CD4-positive, alpha-beta T cell treated with Interleukin-6 for 4 hours (primary cell): ENCODE data around the gene TSSC4.

Experiments used
- DNase-seq: peaks from one replicate; pipeline ENCODE4 v3.0.0-alpha.2; 2020; ENCODE audit warnings: mixed read lengths

TSSC4 gene

DNA sequence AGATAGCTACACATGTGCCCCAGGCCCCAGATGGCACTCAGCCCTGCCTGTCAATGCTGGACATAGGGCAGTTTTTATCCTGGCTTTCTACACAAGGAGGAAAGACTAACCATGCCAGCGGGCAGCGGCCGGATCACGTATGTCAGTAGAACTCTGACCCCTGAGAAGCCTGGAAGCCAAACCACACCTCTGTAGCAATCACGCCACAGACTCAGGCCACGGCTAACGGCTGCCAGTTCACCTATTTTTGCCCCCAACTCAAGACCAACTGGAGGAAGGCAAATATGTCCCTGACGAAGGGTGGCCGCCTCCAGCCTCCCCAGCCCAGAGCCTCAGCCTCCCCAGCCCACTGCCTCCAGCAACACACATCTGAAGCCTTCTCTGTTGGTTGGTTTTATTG is 30.7 kb upstream of the TSSC4 start:
- DNase-seq = no peak

GRCh38 chr11:2374456-2375201 is 25.9 kb upstream of the TSSC4 start:
- no peak for DNase-seq

- no peak for DNase-seq
These were observed 25.2 kb upstream of the TSSC4 start for GRCh38 chr11:2375341-2375853.

DNA sequence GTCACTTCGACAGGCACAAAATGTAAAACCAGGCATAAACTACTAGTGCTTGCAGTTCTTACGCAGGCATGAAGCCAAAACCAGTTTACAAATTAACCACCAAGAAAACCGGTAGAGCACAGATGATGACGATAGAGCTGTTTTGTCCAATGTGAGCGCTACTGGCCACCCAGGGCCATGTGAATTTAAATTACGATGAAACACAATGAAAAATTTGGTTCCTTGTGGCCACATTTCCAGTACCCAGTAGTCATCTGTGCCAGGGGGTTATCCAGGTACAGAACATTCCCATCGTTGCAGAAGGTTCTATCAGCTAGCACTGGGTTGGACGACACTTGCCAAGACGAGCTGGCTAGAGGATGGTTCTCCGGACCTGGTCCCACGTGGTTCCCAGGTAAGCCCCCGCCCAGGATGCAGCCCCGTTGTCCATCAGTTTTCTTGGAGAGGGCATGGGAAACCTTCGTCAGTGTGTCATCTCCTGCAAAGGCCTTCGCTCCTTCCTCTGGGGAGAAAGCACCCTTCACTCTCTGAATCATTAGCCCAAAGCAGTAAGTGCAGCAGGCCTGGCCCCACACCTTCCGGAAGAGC is 24.5 kb upstream of the TSSC4 start:
- DNase-seq = no peak

- peak; percentile 68 for DNase-seq
These were observed 23.6 kb upstream of the TSSC4 start, which contains the start of gene CD81 for GRCh38 chr11:2376751-2377451. Gene CD81 (plus strand): TSS chr11:2377310. CDS start chr11:2377550, 240 bp downstream.

GRCh38 chr11:2377511-2378443 is 22.8 kb upstream of the TSSC4 start:
- peak; percentile 73 for DNase-seq

DNA sequence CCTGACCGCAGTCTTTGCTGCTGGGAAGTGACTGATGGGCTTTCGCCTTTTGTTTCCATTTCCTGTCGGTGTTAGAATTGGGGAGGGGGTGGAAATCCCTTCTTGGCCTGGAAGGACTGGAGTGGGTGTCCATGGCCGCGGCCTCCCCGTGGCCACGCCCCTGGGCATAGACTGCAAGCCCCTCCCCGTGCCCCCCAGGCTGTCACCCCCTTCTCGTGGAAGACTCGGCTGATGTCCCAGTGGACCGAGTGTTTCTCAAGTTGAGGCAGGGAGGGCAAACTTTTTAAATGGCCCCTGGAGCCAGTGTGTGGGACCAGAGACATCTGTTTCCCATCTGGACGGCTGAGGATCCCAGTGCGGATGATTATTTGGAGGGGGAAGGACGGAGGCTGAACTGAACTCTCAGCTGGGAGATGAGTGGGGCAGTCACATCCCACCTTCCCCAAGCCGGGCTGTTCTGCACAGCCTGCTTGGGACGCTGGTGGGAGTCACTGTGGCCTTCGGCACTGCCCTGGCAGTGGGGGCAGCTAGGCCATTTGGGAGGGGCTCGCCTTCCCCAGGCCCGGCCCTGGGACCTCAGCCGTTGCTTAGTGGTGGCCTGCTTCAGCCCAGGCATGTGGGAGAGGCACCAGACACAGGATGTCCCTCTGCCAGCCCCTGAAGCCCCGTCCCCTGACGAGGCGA is 21.9 kb upstream of the TSSC4 start:
- DNase-seq = no peak

GRCh38 chr11:2379466-2380174 is 20.9 kb upstream of the TSSC4 start:
- DNase-seq = no peak

GRCh38 chr11:2380396-2380795 is 20.2 kb upstream of the TSSC4 start:
- no peak for DNase-seq

DNA sequence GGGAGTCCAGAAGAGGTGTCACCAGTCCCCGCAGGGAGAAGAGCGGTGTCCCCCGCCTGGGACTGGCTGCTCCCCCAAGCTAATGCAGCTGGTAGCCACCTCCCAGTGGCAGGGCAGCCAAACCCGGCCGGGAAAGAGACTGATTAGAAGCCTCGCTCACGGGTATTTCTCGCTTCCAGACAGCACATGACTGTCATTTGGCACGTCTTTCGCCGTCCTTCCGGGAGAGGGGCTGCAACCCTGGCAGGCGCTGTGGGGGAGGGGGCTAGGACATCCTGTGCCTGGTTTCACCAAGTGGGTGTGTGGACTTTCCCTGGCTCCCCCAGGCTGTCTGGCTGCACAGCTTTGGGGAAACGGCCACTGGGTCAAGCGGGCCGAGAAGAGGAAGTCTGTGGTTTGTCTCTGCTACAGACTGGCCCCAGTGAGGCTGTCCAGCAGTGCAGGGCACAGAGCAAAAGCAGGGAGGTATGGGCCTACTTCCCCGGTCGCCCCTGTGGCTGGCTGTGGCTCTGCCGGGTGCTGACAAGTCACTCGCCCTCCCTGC is 19.7 kb upstream of the TSSC4 start:
- DNase-seq = no peak

DNA sequence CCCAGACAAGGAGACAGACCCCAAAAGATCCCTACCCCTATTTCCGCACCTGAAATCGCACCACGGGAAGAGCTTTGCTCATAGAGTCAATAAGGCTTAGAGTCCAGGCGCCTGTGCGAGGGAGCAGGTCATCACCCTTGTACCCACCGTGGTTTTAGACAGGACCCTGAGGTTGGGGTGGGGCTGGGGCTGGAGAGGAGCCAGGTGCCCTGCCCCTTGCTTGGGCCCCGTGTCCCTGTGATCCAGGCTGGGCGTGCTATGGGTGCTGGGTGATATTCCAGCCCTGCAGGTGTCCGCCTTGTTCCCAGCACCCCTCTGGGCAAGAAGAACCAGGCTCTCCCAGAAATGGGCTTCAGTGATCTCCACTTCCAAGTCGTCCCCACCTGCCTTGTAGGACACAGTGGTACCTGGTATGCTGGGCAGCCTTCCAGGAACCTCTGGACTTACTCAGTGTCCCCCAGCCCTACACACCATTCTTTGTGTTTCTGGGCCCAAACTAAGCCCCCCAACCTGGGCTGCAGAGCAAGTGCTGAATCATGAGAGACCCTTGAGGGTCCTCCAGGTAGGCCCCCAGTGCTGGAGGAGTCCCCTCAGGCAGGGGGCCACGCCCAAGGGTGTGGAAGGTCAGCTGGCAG is 18.9 kb upstream of the TSSC4 start:
- no peak for DNase-seq

DNA sequence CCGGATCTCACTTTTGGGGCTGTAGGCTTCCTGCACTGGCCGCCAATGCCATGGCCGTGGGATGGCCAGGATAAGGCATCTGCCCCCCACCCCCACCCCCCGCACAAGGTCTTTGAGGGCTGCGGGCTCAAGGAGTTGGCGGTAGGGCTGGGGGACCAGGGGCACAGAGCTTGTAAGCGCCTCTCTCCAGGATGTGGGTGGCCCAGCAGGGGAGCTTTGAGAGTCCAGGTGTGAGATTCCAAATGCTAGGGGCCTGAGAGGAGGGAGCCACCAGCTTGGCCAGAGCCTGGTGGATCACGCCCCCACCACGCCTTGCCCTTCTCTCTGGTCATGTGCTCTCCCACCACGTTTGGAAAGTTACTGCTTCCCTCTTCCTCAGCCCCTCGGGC is 18.4 kb upstream of the TSSC4 start:
- DNase-seq = no peak

- DNase-seq = no peak
These were observed 17.4 kb upstream of the TSSC4 start for GRCh38 chr11:2382936-2383851.

- peak; percentile 37 for DNase-seq
These were observed 16.4 kb upstream of the TSSC4 start for GRCh38 chr11:2383852-2384804.

DNA sequence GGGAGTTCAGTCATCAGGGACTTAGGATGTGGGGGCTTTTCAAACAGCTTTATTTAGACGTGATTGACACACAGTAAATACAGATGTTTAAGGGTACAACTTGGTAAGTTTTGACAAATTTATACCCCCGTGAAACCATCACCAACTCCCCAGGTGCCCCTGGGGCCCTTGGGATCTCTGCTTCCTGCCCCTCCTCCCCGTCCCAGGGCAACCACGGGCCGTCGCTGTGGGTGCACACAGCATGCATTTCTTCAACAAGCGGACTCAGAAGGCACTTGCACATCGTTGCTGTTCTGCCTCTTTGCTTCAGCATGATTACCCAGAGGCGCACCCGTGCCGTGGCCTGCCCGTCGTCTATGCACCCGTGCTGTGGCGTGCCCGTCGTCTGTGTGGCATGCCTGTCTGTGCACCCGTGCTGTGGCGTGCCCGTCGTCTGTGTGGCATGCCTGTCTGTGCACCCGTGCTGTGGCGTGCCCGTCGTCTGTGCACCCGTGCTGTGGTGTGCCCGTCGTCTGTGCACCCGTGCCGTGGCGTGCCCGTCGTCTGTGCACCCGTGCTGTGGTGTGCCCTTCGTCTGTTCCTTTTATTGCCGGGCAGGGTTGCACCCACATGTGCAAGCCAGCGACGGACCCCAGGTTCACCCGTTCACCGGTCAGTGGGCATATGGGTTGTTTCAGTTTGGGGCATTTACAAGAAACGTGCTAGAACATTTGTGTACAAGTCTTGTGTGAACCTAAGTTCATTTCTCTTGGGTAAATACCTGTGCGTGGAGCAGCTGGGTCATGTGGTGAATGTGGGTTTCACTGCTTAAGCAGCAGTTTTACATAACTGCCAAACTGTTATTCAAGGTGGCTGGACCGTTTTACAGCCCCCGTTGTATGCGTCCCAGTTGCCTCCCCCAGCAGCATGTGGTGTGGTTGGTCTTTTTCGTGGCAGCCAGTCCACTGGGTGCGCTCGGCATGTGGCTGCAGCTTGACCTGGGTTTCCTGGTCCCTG is 15.1 kb upstream of the TSSC4 start:
- no peak for DNase-seq

DNA sequence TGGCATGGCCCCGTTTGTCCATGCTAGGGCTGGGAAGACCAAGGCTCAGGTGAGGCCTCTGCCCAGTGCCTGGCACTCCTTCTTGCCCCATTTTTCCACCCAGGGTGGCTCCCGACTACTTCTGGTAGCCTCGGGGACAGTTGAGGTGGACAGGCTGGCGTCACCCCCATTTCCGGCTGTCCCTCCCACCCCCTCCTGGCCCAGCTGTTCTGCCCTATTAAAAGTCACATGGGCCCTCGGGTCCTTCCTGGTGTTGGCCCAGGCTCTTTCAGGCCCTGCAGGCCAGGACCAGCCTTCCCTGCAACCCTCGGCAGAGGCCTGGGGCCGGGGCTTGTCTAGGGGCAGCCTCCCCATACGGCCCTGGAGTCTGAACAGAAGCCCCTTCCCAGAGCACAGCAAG is 14.0 kb upstream of the TSSC4 start:
- DNase-seq = no peak
